Vagina (tissue), 2 donors: ENCODE data around the gene CAB39L. TPM values are rescaled to one million over a fixed set of nuclear protein-coding genes. Genes with fewer than 3 reads are reported as not detected.

Experiments used
- DNase-seq, 2 donors: peaks; one replicate each; pipeline ENCODE4 v3.0.0-alpha.2; 2017; ENCODE audit errors: extremely low spot score in 2 of 2
- H3K27ac ChIP-seq: fragments of 200-600 bp; sonication (generic); one replicate; pipeline ENCODE4 v1.5.1; 2019
- H3K27me3 ChIP-seq: fragments of 200-600 bp; sonication (generic); one replicate; pipeline ENCODE4 v1.5.1; 2019
- H3K36me3 ChIP-seq, 2 donors: fragments of 200-600 bp; sonication (generic); one replicate each; pipeline ENCODE4 v1.5.1; 2017 to 2019
- H3K4me1 ChIP-seq: fragments of 200-600 bp; sonication (generic); one replicate; pipeline ENCODE4 v1.5.1; 2019
- H3K4me3 ChIP-seq, 2 donors: fragments of 200-600 bp; sonication (generic); 1 replicate in 1 of 2; 2 replicates in 1 of 2; pipeline ENCODE4 v1.5.1; 2016 to 2019
- H3K9me3 ChIP-seq: fragments of 200-600 bp; sonication (generic); one replicate; pipeline ENCODE4 v1.5.1; 2019
- CTCF ChIP-seq, 3 experiments: fragments of 450-650 bp in 2 of 3; fragments of 200-600 bp in 1 of 3; sonication (generic) in 1 of 3; IDR thresholded peaks; one replicate each; pipeline ENCODE4 v1.5.1; 2017 to 2019; ENCODE audit warnings: antibody characterized with exemption in 3 of 3, mild to moderate bottlenecking in 2 of 3, moderate library complexity in 2 of 3
- POLR2A ChIP-seq, 2 donors: fragments of 450-650 bp; IDR thresholded peaks; one replicate each; pipeline ENCODE4 v1.6.1; 2017; ENCODE audit warnings: antibody characterized with exemption in 2 of 2, mild to moderate bottlenecking in 2 of 2, moderate library complexity in 2 of 2
- POLR2AphosphoS5 ChIP-seq, 2 donors: sonication (generic); formaldehyde crosslinking; IDR thresholded peaks; one replicate each; pipeline ENCODE4 v1.9.0; 2017; ENCODE audit warnings: antibody characterized with exemption in 2 of 2, mild to moderate bottlenecking in 2 of 2, low read depth in 1 of 2; ENCODE audit not compliant: insufficient read depth in 1 of 2
- intact Hi-C: fragments of 100-400 bp; cut with DNase I; formaldehyde crosslinking; loops from one replicate; pipeline ENCODE4 v1.15.1; 2023
- total RNA-seq: library from RNA; depleted of rRNA; stranded (reverse); fragments of >200 nt; gene quantifications from one replicate; pipeline ENCODE4 v1.2.3, GENCODE V29; 2016

Gene CAB39L
- total RNA-seq, 1 donor from 2014 or later = 31.7 TPM

GRCh38 chr13:49421391-49421790 lies 22.5 kb downstream of the CAB39L start:
- H3K4me3 ChIP-seq = no peak overlapping the region

GRCh38 chr13:49419276-49419675 lies 24.6 kb downstream of the CAB39L start:
- no peaks in the 10 kb centered on the region for H3K36me3 ChIP-seq
- no peak overlapping the region for H3K27ac ChIP-seq
- intact Hi-C loops = no loop called here
- no peaks in the 10 kb centered on the region for H3K27me3 ChIP-seq
- no peak for DNase-seq
- no peak overlapping the region for H3K4me3 ChIP-seq
- no peaks in the 10 kb centered on the region for H3K4me1 ChIP-seq
- TF ChIP-seq CTCF (IDR thresholded peaks at IDR 0.05) = no peak
- no peak for TF ChIP-seq POLR2A (IDR thresholded peaks at IDR 0.05)
- no peak for TF ChIP-seq POLR2AphosphoS5 (IDR thresholded peaks at IDR 0.05; ENCODE audit: insufficient read depth in 1 of 2, low read depth in 1 of 2)
- no peaks in the 10 kb centered on the region for H3K9me3 ChIP-seq

More at GRCh38 chr13:49421391-49421790, 22.5 kb downstream of the CAB39L start:
- H3K36me3 ChIP-seq = no peaks in the 10 kb centered on the region
- intact Hi-C loops = no loop called here
- H3K27ac ChIP-seq = no peak overlapping the region
- no peaks in the 10 kb centered on the region for H3K4me1 ChIP-seq
- no peak for TF ChIP-seq CTCF (IDR thresholded peaks at IDR 0.05)
- TF ChIP-seq POLR2AphosphoS5 (IDR thresholded peaks at IDR 0.05; ENCODE audit: insufficient read depth in 1 of 2, low read depth in 1 of 2) = no peak
- TF ChIP-seq POLR2A (IDR thresholded peaks at IDR 0.05) = no peak
- no peak for DNase-seq
- no peaks in the 10 kb centered on the region for H3K9me3 ChIP-seq
- no peaks in the 10 kb centered on the region for H3K27me3 ChIP-seq

- H3K4me1 ChIP-seq = no peaks in the 10 kb centered on the region
- no peak for TF ChIP-seq CTCF (IDR thresholded peaks at IDR 0.05)
- no peak for TF ChIP-seq POLR2A (IDR thresholded peaks at IDR 0.05)
- no peak for TF ChIP-seq POLR2AphosphoS5 (IDR thresholded peaks at IDR 0.05; ENCODE audit: insufficient read depth in 1 of 2, low read depth in 1 of 2)
- no peaks in the 10 kb centered on the region for H3K9me3 ChIP-seq
- no peaks in the 10 kb centered on the region for H3K36me3 ChIP-seq
- no peaks in the 10 kb centered on the region for H3K27me3 ChIP-seq
- H3K4me3 ChIP-seq = no peak overlapping the region
- H3K27ac ChIP-seq = no peak overlapping the region
- intact Hi-C loops = no loop called here
- no peak for DNase-seq
Measured at GRCh38 chr13:49418206-49418605, 25.7 kb downstream of the CAB39L start.

GRCh38 chr13:49417161-49417560 lies 26.7 kb downstream of the CAB39L start:
- H3K4me1 ChIP-seq = no peaks in the 10 kb centered on the region
- H3K9me3 ChIP-seq = no peaks in the 10 kb centered on the region
- no peaks in the 10 kb centered on the region for H3K36me3 ChIP-seq
- H3K27me3 ChIP-seq = no peaks in the 10 kb centered on the region
- TF ChIP-seq POLR2A (IDR thresholded peaks at IDR 0.05) = no peak
- no peak for TF ChIP-seq CTCF (IDR thresholded peaks at IDR 0.05)
- no peak for TF ChIP-seq POLR2AphosphoS5 (IDR thresholded peaks at IDR 0.05; ENCODE audit: insufficient read depth in 1 of 2, low read depth in 1 of 2)
- H3K4me3 ChIP-seq = no peak overlapping the region
- no peak for DNase-seq
- H3K27ac ChIP-seq = no peak overlapping the region
- intact Hi-C loops = no loop called here

GRCh38 chr13:49412749-49413148 lies 31.1 kb downstream of the CAB39L start:
- Histone ChIP-seq H3K27me3 (no peaks in the 10 kb centered on the region), H3K36me3 (no peaks in the 10 kb centered on the region), H3K4me1 (no peaks in the 10 kb centered on the region), H3K9me3 (no peaks in the 10 kb centered on the region), H3K4me3 (no peak overlapping the region), H3K27ac (no peak overlapping the region)
- TF ChIP-seq POLR2AphosphoS5 (IDR thresholded peaks at IDR 0.05; ENCODE audit: insufficient read depth in 1 of 2, low read depth in 1 of 2) = no peak
- no peak for TF ChIP-seq CTCF (IDR thresholded peaks at IDR 0.05)
- TF ChIP-seq POLR2A (IDR thresholded peaks at IDR 0.05) = no peak
- DNase-seq = no peak
- intact Hi-C loops = no loop called here
